Kidney (tissue), 14 donors: ENCODE measurements around the gene PKNOX2. TPM values are rescaled to one million over a fixed set of nuclear protein-coding genes. Genes with fewer than 3 reads are reported as not detected.
"Not testable (repeated sequence)": the region's sequence is repeated elsewhere in the genome, so short reads cannot be mapped to it uniquely, and the experiment has no call there.

Experiments used
- DNase-seq, 5 donors: peaks; one replicate each; pipeline ENCODE4 v3.0.0-alpha.2; 2013 to 2020
- FAIRE-seq: peaks from 2 replicates; lab custom pipeline; 2012; peaks lifted over from hg19 to GRCh38; lab: Jason Lieb, UNC
- H3K27ac ChIP-seq, 2 donors: one replicate each; pipeline ENCODE4 v1.7.0; 2013; ENCODE audit warnings: low read depth in 2 of 2, low read length in 2 of 2, inconsistent platforms in 1 of 2
- H3K27me3 ChIP-seq: one replicate; pipeline ENCODE4 v1.7.1; 2013; ENCODE audit warnings: low read length, inconsistent platforms; ENCODE audit not compliant: control insufficient read depth, insufficient read depth
- H3K36me3 ChIP-seq, 3 donors: one replicate each; pipeline versions ENCODE4 v1.7.0 to v1.7.1; 2013; ENCODE audit warnings: low read length in 3 of 3, control low read depth in 1 of 3, inconsistent platforms in 1 of 3; ENCODE audit not compliant: insufficient read depth in 3 of 3, control insufficient read depth in 2 of 3
- H3K4me1 ChIP-seq, 3 donors: one replicate each; pipeline versions ENCODE4 v1.7.0 to v1.7.1; 2013; ENCODE audit warnings: low read length in 3 of 3, inconsistent platforms in 1 of 3, low read depth in 1 of 3; ENCODE audit not compliant: control insufficient read depth in 2 of 3, insufficient read depth in 2 of 3
- H3K4me3 ChIP-seq, 3 donors: one replicate each; pipeline versions ENCODE4 v1.7.0 to v1.8.1; 2013; ENCODE audit warnings: low read length in 3 of 3, control low read depth in 1 of 3, inconsistent platforms in 1 of 3
- H3K9ac ChIP-seq, 3 donors: one replicate each; pipeline versions ENCODE4 v1.7.0 to v1.7.1; 2013; ENCODE audit warnings: low read length in 3 of 3, control low read depth in 1 of 3, inconsistent platforms in 1 of 3
- H3K9me3 ChIP-seq, 3 donors: one replicate each; pipeline versions ENCODE4 v1.7.0 to v1.7.1; 2013; ENCODE audit warnings: low read length in 3 of 3, control low read depth in 1 of 3, inconsistent platforms in 1 of 3; ENCODE audit not compliant: control insufficient read depth in 2 of 3, insufficient read depth in 1 of 3
- intact Hi-C: fragments of 100-400 bp; cut with DNase I; formaldehyde crosslinking; loops from one replicate; pipeline ENCODE4 v1.11.1; 2022
- polyA plus RNA-seq: library from polyadenylated mRNA; stranded (reverse); fragments of 350-450 nt; fragmentation: Illumina TruSeq; extraction: RNeasy Lipid Tissue Mini Kit (QIAGEN cat#74804); gene quantifications from one replicate; pipeline ENCODE4 v1.2.3, GENCODE V29; 2014; ENCODE audit warnings: low read depth, low replicate concordance; ENCODE audit not compliant: insufficient read depth
- total RNA-seq: library from RNA; stranded (reverse); fragmentation: NEBNext Ultra II Directional; extraction: Animal tissue kit (Norgen Biotek cat#: 25700); gene quantifications from one replicate; pipeline ENCODE4 v1.2.1, GENCODE V29; 2021
- TF ChIP-seq, protein P1 (sequence below): IDR thresholded peaks from 3 replicates; pipeline ENCODE4 v1.5.1; 2012; ENCODE audit warnings: mild to moderate bottlenecking, moderate library complexity, borderline replicate concordance; ENCODE audit not compliant: insufficient read depth; ENCODE audit errors: extremely low read depth
- donor health status: control.
- donor health status: control.
- donor health status: control.
- donor health status: control.
- donor health status: control.
- donor health status: DM: yes; HTN: yes; CAD: no.
- donor health status: Normal renal cell carcinoma (clear cell type).

The PKNOX2 gene
- total and polyA plus RNA-seq, 2 donors from 2014 or later, result 1.5 to 6.0 TPM

DNA sequence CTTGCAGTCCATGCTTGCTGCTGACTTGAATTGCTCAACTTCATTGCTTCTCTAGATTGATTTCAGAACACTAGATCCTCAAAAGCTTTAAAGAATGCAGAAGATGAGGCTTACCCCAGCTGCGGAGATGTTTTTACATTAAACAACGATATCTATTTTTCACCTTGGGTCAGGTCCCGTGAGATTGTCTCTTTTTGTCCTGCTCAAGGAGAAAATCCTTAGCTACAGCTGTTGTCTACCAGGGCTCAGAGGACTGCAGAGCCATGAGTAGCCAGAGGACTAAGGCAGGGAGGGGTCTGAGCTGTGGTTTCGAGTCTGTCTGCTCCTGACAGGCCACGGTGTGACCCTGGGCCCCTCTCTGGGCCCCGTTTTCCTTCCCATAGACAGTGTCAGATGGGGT lies 51.4 kb downstream of the PKNOX2 start:
- peaks cover 0 to 3% (median 2%) of the 10 kb centered on the region in 3 donors for H3K4me1 ChIP-seq
- H3K9ac ChIP-seq, result no peak overlapping the region
- TF ChIP-seq, protein P1, sequence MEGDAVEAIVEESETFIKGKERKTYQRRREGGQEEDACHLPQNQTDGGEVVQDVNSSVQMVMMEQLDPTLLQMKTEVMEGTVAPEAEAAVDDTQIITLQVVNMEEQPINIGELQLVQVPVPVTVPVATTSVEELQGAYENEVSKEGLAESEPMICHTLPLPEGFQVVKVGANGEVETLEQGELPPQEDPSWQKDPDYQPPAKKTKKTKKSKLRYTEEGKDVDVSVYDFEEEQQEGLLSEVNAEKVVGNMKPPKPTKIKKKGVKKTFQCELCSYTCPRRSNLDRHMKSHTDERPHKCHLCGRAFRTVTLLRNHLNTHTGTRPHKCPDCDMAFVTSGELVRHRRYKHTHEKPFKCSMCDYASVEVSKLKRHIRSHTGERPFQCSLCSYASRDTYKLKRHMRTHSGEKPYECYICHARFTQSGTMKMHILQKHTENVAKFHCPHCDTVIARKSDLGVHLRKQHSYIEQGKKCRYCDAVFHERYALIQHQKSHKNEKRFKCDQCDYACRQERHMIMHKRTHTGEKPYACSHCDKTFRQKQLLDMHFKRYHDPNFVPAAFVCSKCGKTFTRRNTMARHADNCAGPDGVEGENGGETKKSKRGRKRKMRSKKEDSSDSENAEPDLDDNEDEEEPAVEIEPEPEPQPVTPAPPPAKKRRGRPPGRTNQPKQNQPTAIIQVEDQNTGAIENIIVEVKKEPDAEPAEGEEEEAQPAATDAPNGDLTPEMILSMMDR, result no peak
- FAIRE-seq (no peak), DNase-seq (peak in 1 of 5 donors; percentile 26)
- H3K4me3 ChIP-seq, result no peak overlapping the region
- H3K36me3 ChIP-seq, result no peaks in the 10 kb centered on the region
- H3K27me3 ChIP-seq, result no peaks in the 10 kb centered on the region
- no peaks in the 10 kb centered on the region for H3K9me3 ChIP-seq
- intact Hi-C loops, result loop anchor here (10.0 kb wide), 1 partner anchor 51 kb away; the partner anchor contains the start of gene PKNOX2
- no peak overlapping the region for H3K27ac ChIP-seq

- intact Hi-C loops, result loop anchor here (10.0 kb wide), 1 partner anchor 54 kb away; the partner anchor contains the start of gene PKNOX2
- Histone ChIP-seq H3K9me3 (no peaks in the 10 kb centered on the region), H3K4me3 (no peak overlapping the region), H3K27ac (no peak overlapping the region), H3K9ac (no peak overlapping the region), H3K27me3 (no peaks in the 10 kb centered on the region), H3K36me3 (no peaks in the 10 kb centered on the region), H3K4me1 (peaks cover 0 to 14% (median 8%) of the 10 kb centered on the region in 3 donors)
- FAIRE-seq, result no peak
- TF ChIP-seq, protein P1, result no peak
- DNase-seq, result no peak
These were observed 53.8 kb downstream of the PKNOX2 start for GRCh38 chr11:125218336-125218735.

DNA sequence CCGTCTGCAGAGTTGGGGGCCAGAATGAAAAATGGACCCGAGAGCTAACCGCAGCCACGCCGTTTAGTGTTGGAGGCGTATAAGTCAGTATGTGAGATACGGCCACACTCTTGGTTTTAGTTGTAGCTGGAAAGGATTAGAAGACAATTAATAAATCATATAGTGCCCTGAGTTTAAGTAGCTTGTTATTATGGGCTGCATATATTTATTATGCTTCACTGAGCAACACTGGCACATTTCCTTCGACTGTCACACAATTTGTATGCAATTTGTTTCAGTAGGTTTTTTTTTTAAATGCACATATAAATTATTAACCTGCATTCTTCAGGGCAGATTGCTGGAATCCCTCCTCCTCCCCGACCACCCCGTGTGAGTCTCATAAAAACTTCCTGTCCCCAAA lies 56.9 kb downstream of the PKNOX2 start:
- no peak overlapping the region for H3K4me3 ChIP-seq
- no peaks in the 10 kb centered on the region for H3K9me3 ChIP-seq
- H3K27ac ChIP-seq, result no peak overlapping the region
- FAIRE-seq (no peak), DNase-seq (peak in 3 of 5 donors; percentile 49 to 68 (median 63))
- H3K9ac ChIP-seq, result no peak overlapping the region
- no peaks in the 10 kb centered on the region for H3K27me3 ChIP-seq
- TF ChIP-seq, protein P1, result no peak
- intact Hi-C loops, result no loop called here
- H3K36me3 ChIP-seq, result no peaks in the 10 kb centered on the region
- H3K4me1 ChIP-seq, result peaks cover 0 to 16% (median 7%) of the 10 kb centered on the region in 3 donors

- Histone ChIP-seq H3K27me3 (no peaks in the 10 kb centered on the region), H3K27ac (no peak overlapping the region), H3K36me3 (no peaks in the 10 kb centered on the region), H3K9ac (no peak overlapping the region), H3K4me3 (peak overlapping the region in 1 of 3 donors; percentile 44), H3K4me1 (peaks cover 0 to 16% (median 7%) of the 10 kb centered on the region in 3 donors), H3K9me3 (no peaks in the 10 kb centered on the region)
- intact Hi-C loops, result no loop called here
- no peak for FAIRE-seq
- DNase-seq, result peak in 1 of 5 donors; percentile 31
- TF ChIP-seq, protein P1, result no peak
These were observed 57.9 kb downstream of the PKNOX2 start for GRCh38 chr11:125222494-125222893.

DNA sequence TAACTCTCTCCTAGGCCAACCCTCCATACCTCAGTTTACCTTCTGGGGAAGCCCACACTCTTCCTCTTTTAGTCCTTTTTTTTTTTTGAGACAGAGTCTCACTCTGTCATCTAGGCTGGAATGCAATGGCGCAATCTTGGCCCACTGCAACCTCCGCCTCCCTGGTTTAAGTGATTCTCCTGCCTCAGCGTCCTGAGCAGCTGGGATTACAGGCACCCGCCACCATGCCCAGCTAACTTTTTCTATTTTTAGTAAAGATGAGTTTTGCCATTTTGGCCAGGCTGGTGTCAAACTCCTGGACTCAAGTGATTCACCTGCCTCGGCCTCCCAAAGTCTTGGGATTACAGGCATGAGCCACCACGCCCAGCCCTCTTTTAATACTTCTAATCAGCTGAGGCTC lies 58.6 kb downstream of the PKNOX2 start:
- H3K9me3 ChIP-seq, intact Hi-C loops, FAIRE-seq, H3K36me3 ChIP-seq, H3K27me3 ChIP-seq, DNase-seq, H3K9ac ChIP-seq, H3K4me3 ChIP-seq, H3K27ac ChIP-seq: not testable (repeated sequence)
- H3K4me1 ChIP-seq, result peaks cover 0 to 16% (median 7%) of the 10 kb centered on the region in 3 donors
